Measurements from ENCODE around the gene ITGAD.

Gene ITGAD

GRCh38 chr16:31475946-31476302, 82.8 kb downstream of the ITGAD start:
- DNase-seq (ENCODE audit: low spot score), result no peak
